ENCODE measurements around the gene KRTAP4-9. TPM values are rescaled to one million over a fixed set of nuclear protein-coding genes. Genes with fewer than 3 reads are reported as not detected.
"Not testable (repeated sequence)": the region's sequence is repeated elsewhere in the genome, so short reads cannot be mapped to it uniquely, and the experiment has no call there.

Gene KRTAP4-9
- total RNA-seq: not detected in 2 replicates
- not detected for polyA plus RNA-seq (2012)

DNA sequence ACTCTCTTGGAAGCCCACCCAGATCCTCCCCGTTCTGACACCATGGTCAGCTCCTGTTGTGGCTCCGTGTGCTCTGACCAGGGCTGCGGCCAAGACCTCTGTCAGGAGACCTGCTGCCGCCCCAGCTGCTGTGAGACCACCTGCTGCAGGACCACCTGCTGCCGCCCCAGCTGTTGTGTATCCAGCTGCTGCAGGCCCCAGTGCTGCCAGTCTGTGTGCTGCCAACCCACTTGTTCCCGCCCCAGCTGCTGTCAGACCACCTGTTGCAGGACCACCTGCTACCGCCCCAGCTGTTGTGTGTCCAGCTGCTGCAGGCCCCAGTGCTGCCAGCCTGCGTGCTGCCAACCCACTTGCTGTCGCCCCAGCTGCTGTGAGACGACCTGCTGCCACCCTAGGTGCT, at the start of gene KRTAP4-9:
KRTAP4-9 (plus strand) TSS at position 43 of the 400 bp plus-strand sequence; CDS start at position 43, 0 bp downstream.
- peak; percentile 15 for DNase-seq (ENCODE audit: low read depth)

DNA sequence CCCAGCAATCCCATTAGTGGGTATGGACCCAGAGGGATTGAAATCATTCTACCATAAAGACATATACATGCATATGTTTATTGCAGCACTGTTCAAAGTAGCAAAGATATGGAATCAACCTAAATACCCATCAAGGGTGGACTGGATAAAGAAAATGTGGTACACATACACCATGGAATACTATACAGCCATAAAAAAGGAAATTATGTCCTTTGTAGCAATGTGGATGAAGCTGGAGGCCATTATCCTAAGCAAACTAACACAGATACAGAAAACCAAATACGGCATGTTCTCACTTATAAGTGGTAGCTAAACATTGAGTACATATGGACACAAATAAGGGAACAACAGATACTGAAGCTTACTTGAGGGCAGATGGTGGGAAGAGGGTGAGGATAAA, 47.6 kb upstream of the KRTAP4-9 start:
- no peak for DNase-seq (ENCODE audit: low read depth)

DNA sequence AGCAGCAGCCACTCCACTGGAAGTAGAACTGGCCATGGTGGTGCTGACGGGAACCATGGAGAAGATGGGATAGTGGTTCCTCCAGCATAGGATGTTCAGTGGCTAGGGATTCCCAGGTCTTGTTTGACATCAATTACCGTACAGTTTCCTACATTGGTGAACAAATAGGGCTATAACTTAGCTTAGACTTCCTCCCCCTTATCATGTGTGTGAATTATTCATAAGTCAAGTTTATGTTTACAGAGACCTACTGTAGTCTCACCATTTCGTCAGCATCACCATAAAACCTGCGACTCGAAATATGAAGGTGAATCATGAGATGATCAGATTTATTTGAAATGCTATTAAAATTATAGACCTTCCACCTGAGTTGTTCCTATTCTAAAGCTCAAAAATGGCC, 46.4 kb upstream of the KRTAP4-9 start:
- no peak for DNase-seq (ENCODE audit: low read depth)

DNA sequence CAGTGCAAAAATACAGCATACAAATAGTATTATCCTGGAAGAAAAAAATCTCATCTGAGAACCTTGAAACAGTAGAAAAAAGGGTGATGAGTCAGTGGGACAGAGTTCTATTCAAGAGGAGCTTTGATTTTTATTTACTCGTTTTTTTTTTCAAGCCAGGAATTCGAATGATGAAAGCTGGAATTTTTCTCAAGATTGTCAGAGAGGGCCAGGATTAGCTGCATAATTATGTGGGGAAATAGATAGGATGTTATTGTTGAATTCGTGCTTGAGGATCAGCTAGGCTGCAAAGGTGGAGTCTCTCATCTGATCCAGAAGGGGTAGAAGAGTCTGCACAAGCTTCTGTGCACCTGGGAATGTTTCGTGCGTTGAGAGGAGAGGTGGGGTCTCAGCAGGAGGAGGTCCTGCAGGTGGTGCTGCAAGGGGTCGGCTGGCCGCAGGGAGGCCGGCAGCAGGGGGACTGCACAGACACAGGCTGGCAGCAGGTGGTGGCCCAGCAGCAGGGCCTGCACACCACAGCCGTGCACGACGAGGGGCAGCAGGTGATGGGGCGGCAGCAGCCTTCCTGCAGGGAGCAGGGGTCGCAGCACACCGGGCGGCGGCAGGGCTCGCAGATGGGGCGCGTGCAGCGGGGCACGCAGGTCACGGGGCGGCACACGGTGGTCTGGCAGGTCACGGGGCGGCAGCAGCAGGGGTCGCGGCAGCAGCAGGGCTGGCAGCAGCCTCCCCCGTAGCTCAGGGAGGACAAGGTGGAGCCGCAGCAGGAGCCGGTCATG, 45.7 kb upstream of the KRTAP4-9 start:
- peak; percentile 73 for DNase-seq (ENCODE audit: low read depth)

DNA sequence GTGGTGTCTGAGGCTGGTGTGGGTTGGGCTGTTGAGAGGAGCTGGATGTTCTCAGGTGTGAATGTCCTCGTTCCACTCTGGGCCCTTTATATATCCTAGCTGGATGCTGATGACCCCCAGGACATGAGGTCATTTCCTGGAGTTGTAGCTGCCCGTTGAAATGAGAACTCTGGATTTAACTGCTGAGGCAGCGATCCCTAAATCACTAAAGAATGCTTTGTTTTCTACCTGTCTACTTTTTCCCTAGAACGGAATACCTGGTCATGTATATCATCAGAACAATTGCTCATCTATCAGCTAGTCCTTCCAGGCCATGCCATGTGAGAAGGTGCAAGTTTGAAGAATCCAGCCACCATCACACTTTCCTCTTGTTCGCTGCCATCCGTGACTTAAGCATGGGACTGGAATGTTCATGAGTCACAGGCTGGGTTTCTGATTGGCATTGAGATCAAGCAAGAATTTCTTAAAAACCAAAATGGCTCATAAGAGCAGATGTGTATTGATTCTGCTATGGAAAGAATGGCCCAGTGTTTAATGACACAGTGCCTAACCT, 45.1 kb upstream of the KRTAP4-9 start, which contains the start of gene KRTAP2-3:
KRTAP2-3 (minus strand) TSS at position 63 of the 553 bp plus-strand sequence. CDS start 64 bp downstream, outside the sequence.
- peak; percentile 91 for DNase-seq (ENCODE audit: low read depth)

DNA sequence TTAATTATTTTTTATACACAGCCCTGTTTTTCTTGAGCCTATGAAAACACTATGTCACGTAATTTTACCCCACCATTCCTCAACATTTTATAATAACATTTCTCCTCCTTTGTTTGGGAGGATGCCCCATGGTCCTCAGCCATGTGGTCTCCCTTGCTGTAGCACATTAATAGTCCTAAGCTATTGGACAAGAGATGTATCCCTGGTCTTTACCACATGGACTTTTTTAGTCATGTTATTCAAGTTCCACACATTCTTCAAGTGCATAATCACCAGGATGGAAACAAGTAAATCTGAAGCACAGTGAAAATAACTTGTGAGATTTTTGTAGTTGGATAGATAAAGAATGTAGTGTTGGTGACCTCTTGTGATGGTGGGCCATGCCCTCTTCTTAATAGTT, 43.2 kb upstream of the KRTAP4-9 start:
- peak; percentile 84 for DNase-seq (ENCODE audit: low read depth)

DNA sequence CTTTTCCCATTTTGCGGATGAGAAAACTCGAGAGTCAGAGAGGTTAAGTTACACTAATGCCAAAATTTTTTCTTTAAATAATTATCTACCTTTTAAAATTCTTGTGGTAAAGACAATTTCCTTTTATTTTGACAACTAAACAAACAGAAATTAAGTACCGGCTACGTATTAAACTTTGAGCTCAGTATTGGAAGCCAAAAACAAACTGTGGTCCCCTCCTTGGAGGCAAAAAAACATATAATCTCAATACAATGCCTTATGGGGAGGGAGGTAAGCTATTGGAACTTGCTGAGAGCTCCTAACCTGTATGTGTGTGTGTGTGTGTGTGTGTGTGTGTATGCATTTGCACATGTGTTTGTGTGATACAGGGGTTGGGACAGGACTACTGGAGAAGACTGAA, 41.7 kb upstream of the KRTAP4-9 start:
- DNase-seq (ENCODE audit: low read depth): no peak

DNA sequence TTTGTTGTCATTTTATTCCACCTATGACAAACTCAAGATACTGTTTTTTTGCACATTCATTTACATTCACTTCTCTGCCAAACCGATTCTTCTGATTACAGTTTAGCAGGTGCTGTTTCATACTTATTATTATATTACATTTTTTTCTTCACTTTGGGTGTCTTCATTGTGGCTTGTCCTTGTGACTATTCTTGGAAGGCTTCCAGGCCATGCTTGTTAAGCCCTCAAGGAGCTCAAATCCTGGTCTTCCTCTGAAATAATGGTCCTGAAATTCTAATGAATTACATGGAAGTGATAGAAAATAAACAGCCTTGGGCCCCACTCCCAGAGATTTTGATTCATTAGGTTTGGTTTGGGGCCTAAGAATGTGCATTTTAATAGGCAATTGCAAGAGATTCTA, 40.9 kb upstream of the KRTAP4-9 start:
- peak; percentile 26 for DNase-seq (ENCODE audit: low read depth)

DNA sequence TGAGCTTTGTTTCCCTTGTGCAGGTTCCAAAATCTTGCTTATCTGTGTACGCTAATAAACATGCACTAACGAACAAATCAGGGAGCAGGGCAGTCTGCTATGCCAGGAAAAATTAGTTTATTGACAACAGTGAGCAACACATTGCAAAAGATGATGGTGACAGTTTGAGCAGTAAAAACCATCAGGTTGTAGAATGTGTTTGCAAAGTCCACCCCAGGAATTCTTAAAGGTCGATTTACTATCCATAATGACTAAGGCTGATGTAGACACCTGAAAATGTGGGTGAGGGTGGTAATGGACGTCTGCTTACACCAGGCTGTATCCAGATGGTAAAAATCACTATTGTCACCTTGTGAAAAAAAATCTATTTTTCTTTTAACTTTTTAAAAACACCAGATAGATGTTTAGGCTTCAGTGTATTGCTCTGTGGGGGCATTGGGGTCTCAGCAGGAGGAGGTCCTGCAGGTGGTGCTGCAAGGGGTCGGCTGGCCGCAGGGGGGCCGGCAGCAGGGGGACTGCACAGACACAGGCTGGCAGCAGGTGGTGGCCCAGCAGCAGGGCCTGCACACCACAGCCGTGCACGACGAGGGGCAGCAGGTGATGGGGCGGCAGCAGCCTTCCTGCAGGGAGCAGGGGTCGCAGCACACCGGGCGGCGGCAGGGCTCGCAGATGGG, 40.0 kb upstream of the KRTAP4-9 start:
- DNase-seq (ENCODE audit: low read depth): not testable (repeated sequence)

DNA sequence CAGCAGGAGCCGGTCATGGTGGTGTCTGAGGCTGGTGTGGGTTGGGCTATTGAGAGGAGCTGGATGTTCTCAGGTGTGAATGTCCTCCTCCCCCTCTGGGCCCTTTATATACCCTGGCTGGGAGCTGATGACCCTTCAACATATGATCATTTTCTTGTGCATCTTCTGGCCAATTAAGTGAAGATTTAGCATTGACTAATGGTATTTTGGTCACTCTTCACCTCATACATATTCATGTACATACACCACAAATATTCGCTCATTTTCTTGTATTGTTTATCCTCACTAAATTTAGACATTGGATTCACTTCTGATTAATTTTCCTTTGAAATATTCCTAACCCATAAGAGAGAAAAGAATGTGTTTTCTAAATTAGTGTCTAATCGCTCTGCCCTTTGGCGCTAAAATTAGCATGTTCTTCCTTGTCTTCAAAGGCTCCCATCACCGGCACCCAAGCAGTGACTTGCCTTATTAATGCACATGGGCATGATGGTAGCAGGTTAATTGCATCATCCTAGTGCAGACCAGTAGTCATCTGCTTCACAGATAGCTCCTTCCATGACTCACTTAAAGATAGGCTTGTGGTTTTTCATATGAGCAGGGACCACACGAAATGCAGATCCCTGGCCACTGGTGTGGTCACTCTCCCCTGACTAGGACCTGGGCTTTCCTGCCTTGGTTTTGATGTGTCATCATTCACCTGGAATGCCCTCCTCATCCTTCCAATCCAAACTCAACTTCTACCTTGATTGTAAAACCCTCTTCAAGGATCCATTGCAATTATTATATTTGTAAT, 39.2 kb upstream of the KRTAP4-9 start, which contains the start of gene KRTAP2-4:
KRTAP2-4 (minus strand) TSS at position 51 of the 796 bp plus-strand sequence; CDS start at position 17, 34 bp downstream.
- DNase-seq (ENCODE audit: low read depth): peak; percentile 83

DNA sequence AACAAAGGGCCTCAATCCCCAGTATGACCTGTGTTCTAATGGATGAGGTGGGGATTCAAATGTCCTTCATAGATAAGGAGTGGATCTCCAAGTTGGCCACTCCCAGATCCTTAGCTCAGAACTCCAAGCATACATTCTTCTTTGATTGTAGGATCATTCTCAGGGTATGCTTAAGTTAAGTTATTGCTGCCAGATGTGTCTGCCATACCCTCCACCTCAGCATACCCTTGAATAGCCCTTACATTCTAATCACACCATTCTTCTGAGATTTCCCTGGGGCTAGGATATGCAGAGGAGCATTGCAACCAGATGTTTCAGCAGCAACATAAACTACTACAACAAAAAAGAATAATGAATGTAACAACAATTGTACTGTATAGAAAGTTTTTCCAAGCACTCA, 37.9 kb upstream of the KRTAP4-9 start:
- DNase-seq (ENCODE audit: low read depth): no peak

DNA sequence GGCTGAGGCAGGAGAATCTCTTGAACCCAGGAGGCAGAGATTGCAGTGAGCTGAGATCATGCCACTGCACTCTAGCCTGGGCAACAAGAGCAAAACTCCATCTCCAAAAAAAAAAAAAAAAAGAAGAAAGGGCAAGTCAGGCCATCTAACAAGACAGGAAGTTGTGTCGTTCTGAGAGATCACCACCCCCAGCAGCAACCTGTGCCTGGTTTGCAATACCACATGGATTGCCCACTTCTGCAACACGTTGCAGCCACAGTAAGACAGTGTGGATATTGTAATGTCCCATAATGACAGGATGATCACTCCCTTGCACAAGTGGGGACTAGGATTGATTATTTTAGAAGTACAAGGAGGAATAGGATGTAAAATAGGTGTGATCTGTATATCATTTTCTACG, 36.2 kb upstream of the KRTAP4-9 start:
- no peak for DNase-seq (ENCODE audit: low read depth)

DNA sequence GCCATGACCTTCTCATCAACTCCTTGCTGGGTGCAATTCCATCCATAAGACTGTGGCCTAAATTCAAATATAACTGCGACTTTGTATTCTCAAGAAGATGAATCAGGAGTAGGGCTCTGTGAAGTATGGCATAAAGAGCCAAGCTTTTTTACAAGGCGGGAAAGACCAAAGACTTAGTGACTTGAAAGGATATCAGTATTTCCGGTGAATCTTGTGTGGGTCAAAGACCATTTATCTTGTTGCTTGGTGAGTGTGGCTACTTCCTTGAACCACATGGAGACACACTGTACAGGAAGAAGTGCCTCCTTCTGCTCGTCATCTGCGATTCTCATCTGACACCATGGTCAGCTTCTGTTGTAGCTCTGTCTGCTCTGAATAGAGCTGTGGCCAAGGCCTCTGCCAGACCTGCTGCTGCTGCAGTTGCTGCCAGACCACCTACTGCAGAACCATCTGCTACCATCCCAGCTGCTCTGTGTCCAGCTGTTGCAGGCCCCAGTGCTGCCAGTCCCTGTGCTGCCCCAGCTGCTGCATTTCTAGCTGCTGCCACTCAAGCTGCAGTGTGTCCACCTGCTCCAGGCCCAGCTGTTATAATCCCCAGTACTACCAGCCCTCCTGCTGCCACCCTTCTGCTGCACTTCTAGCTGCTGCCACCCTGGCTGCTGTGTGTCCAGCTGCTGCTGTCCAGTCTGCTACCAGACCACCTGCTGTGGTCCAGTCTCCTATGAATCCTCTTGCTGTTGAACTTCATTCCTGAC, 33.4 kb upstream of the KRTAP4-9 start:
- DNase-seq (ENCODE audit: low read depth): peak; percentile 94

DNA sequence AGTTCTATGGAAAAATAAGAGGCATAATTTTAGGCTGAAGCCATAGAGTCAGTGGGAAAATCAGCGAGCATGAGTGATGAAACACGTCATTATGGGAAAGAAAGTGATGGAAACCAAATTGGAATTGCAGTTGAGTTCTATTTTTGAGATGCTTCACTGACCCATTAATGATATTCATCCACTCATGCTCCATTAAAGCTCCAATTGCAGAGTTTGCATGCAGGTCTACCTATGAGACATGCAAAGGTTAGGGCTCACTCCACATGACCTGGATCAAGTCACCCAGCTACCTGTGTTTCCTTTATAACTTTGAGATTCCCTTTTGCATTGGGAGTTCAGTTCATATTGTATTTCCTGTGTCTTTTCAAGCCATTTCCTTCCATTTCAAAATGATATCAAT, 31.5 kb upstream of the KRTAP4-9 start:
- no peak for DNase-seq (ENCODE audit: low read depth)

DNA sequence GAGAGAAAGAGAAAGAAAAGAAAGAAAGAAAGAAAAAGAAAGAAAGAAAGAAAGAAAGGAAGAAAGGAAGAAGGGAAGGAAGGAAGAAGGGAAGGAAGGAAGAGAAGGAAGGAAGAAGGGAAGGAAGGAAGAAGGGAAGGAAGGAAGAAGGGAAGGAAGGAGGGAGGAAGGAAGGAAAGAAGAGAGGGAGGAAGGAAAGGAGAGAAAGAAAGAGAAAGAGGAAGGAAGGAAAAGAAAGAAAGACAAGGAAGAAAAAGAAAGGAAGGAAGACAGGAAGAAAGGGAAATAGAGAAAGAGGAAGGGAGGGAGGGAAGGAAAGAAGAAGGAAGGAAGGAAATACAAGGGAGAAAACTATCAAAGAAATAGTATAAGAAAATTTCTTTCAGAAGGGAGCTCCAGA, 28.4 kb upstream of the KRTAP4-9 start:
- DNase-seq (ENCODE audit: low read depth): no peak

DNA sequence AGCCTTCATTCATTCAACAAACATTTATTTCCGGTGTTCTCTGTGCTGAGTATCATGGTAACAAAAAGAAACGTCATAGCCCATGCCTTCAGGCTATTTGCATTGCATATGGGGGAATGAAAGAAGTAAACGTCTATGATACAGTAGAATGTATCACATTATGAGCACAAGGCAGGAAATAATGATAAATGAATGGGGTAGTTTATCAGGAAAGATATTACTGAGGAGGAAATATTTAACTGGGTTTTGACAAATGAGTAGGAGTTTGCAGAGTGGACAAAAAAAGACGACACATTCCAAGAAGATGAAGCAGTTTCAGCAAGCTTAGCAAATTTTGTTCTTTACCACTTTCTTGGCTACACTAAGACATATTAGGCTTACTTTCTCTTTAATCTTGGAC, 22.6 kb upstream of the KRTAP4-9 start:
- DNase-seq (ENCODE audit: low read depth): no peak

DNA sequence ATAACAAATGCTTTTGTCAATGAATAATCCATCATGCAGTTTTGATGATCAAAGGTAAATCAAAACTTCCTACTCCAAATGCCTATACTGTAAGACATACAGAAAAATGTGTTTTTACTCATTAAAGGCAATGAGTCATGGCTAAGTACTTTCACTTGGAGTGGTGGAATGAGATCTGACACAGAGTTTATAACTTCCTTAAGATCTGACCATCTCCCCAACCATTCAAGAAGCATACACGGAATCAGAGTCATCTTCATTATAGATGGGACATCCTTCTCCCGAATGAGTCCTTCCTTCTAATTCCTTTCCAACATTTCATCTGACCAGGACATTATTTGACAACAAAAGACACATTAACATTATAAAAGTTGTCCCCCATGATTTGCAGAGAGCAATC, 21.8 kb upstream of the KRTAP4-9 start:
- not testable (repeated sequence) for DNase-seq (ENCODE audit: low read depth)

DNA sequence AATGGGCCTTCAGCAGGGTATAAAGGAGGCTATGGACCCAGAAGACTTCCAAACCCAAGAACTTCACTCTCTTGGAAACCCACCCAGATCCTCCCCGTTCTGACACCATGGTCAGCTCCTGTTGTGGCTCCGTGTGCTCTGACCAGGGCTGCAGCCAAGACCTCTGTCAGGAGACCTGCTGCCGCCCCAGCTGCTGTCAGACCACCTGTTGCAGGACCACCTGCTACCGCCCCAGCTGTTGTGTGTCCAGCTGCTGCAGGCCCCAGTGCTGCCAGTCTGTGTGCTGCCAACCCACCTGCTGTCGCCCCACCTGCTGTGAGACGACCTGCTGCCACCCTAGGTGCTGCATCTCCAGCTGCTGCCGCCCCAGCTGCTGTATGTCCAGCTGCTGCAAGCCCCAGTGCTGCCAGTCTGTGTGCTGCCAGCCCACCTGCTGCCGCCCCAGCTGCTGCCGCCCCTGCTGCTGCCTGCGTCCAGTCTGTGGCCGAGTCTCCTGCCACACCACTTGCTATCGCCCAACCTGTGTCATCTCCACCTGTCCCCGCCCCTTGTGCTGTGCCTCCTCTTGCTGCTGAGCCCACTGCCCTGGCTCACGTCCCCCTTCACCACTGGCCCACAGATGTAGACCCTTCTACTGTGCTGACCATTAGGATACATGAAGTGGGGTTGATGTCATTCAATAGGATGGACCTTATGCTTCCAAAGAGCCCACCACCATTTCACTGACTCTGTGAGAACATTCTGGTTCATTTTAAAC, 20.9 kb upstream of the KRTAP4-9 start, which contains the start of gene KRTAP4-7:
KRTAP4-7 (plus strand) TSS at position 51 of the 757 bp plus-strand sequence; CDS start at position 108, 57 bp downstream.
- not testable (repeated sequence) for DNase-seq (ENCODE audit: low read depth)

DNA sequence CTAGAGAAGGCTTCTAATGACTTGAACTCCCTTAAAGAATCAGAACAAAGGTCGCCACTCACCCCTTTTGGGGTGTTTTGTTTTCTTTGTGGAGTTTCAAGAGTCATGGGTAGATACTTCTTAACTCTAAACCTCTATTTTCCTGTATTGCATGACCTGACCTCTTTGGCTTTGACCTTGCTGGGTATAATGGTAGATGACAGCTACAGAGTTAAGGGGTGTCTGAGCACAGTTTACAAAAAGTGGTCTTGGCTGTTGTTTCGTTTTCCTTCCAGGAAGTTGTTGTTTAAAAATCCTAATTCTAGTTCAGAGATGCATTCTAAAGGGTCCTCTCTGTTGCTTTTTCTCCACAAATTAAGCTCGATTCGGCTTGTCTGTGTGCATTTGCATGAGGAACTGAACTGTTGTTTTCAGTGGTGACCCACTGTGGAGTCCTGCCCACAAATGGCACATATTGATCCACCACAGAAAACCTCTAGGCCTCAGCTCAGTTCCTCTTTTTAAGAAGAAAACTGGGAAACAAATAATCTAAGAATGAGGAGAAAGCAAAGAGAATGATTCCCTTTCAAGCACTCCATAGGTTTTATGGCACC, 16.3 kb upstream of the KRTAP4-9 start:
- not testable (repeated sequence) for DNase-seq (ENCODE audit: low read depth)

Measured in myocyte (in vitro differentiated cells).